ENCODE data around the gene KBTBD2. TPM values are rescaled to one million over a fixed set of nuclear protein-coding genes. Genes with fewer than 3 reads are reported as not detected.
"Not testable (repeated sequence)": the region's sequence is repeated elsewhere in the genome, so short reads cannot be mapped to it uniquely, and the experiment has no call there.

The KBTBD2 gene
- total RNA-seq, 4 donors from 2014 or later: 24.3 to 38.9 (median 35.5) TPM

GRCh38 chr7:32915041-32915536 is 23.5 kb upstream of the KBTBD2 start:
- DNase-seq (ENCODE audit: low spot score in 2 of 2): no peak
- WGBS, 2 donors: 97% methylated on average over 5 of the region's 5 CpGs
- TF ChIP-seq POLR2A (IDR thresholded peaks at IDR 0.05) (no peak), CTCF (IDR thresholded peaks at IDR 0.05) (no peak)
- H3K4me3 ChIP-seq (ENCODE audit: low read depth, poor library complexity, severe bottlenecking): no peak overlapping the region
- intact Hi-C loops (cut with DNase I; ENCODE audit: low total_unique reads): no loop called here

- DNase-seq (ENCODE audit: low spot score in 2 of 2): no peak
- no peak overlapping the region for H3K4me3 ChIP-seq (ENCODE audit: low read depth, poor library complexity, severe bottlenecking)
- 64 to 80% methylated on average over 1 of the region's 1 CpG for WGBS, 2 donors
- intact Hi-C loops (cut with DNase I; ENCODE audit: low total_unique reads): no loop called here
- no peak for TF ChIP-seq POLR2A (IDR thresholded peaks at IDR 0.05)
- TF ChIP-seq CTCF (IDR thresholded peaks at IDR 0.05): no peak
Observed at GRCh38 chr7:32914184-32914583, 22.6 kb upstream of the KBTBD2 start.

GRCh38 chr7:32910195-32910594 is 18.6 kb upstream of the KBTBD2 start:
- intact Hi-C loops (cut with DNase I; ENCODE audit: low total_unique reads): no loop called here
- DNase-seq (ENCODE audit: low spot score in 2 of 2): no peak
- TF ChIP-seq CTCF (IDR thresholded peaks at IDR 0.05): no peak
- TF ChIP-seq POLR2A (IDR thresholded peaks at IDR 0.05): no peak
- 96 to 100% methylated on average over 1 of the region's 1 CpG for WGBS, 2 donors
- no peak overlapping the region for H3K4me3 ChIP-seq (ENCODE audit: low read depth, poor library complexity, severe bottlenecking)

GRCh38 chr7:32905175-32905662 is 13.7 kb upstream of the KBTBD2 start:
- 5 to 7% methylated on average over 12 of the region's 12 CpGs for WGBS, 2 donors
- TF ChIP-seq CTCF (IDR thresholded peaks at IDR 0.05) (no peak), POLR2A (IDR thresholded peaks at IDR 0.05) (no peak)
- DNase-seq (ENCODE audit: low spot score in 2 of 2): no peak
- intact Hi-C loops (cut with DNase I; ENCODE audit: low total_unique reads): no loop called here
- H3K4me3 ChIP-seq (ENCODE audit: low read depth, poor library complexity, severe bottlenecking): no peak overlapping the region

- intact Hi-C loops (cut with DNase I; ENCODE audit: low total_unique reads): no loop called here
- DNase-seq (ENCODE audit: low spot score in 2 of 2): no peak
- 91 to 96% methylated on average over 7 of the region's 7 CpGs for whole genome bisulfite sequencing, 2 donors
- H3K4me3 ChIP-seq (ENCODE audit: low read depth, poor library complexity, severe bottlenecking): no peak overlapping the region
- TF ChIP-seq CTCF (IDR thresholded peaks at IDR 0.05) (no peak), POLR2A (IDR thresholded peaks at IDR 0.05) (no peak)
Observed at GRCh38 chr7:32901629-32902028, 10.1 kb upstream of the KBTBD2 start.

- DNase-seq (ENCODE audit: low spot score in 2 of 2): no peak
- TF ChIP-seq CTCF (IDR thresholded peaks at IDR 0.05) (no peak), POLR2A (IDR thresholded peaks at IDR 0.05) (no peak)
- WGBS, 2 donors: 91 to 96% methylated on average over 4 of the region's 4 CpGs
- no peak overlapping the region for H3K4me3 ChIP-seq (ENCODE audit: low read depth, poor library complexity, severe bottlenecking)
- intact Hi-C loops (cut with DNase I; ENCODE audit: low total_unique reads): no loop called here
Observed at GRCh38 chr7:32900433-32900995, 9.0 kb upstream of the KBTBD2 start.

GRCh38 chr7:32897376-32897775 is 5.8 kb upstream of the KBTBD2 start:
- DNase-seq (ENCODE audit: low spot score in 2 of 2); H3K4me3 ChIP-seq (ENCODE audit: low read depth, poor library complexity, severe bottlenecking); intact Hi-C loops (cut with DNase I; ENCODE audit: low total_unique reads): not testable (repeated sequence)
- 92 to 93% methylated on average over 6 of the region's 6 CpGs for WGBS, 2 donors
